Fibroblast of lung (primary cell): ENCODE results near the gene NRG2. TPM values are rescaled to one million over a fixed set of nuclear protein-coding genes. Genes with fewer than 3 reads are reported as not detected.

ENCODE experiments used
- DNase-seq, 2 donors: peaks; one replicate each; pipeline versions ENCODE4 v3.0.0 to v3.0.0-alpha.2; 2010; ENCODE audit warnings: low read depth in 2 of 2
- H2AFZ ChIP-seq: 2 replicates; pipeline ENCODE4 v1.5.1; 2012; ENCODE audit warnings: low read length, control low read depth, inconsistent platforms
- H3K27ac ChIP-seq: 2 replicates; pipeline ENCODE4 v1.5.1; 2011; ENCODE audit warnings: low read length, control low read depth; ENCODE audit not compliant: insufficient read depth
- H3K27me3 ChIP-seq: 2 replicates; pipeline ENCODE4 v1.5.1; 2011; ENCODE audit warnings: mild to moderate bottlenecking, low read length; ENCODE audit not compliant: control insufficient read depth, insufficient read depth
- H3K36me3 ChIP-seq: 2 replicates; pipeline ENCODE4 v1.5.1; 2011; ENCODE audit warnings: low read length; ENCODE audit not compliant: control insufficient read depth, insufficient read depth
- H3K4me1 ChIP-seq: 2 replicates; pipeline ENCODE4 v1.5.1; 2011; ENCODE audit warnings: low read length; ENCODE audit not compliant: control insufficient read depth, insufficient read depth; ENCODE audit errors: extremely low read depth
- H3K4me2 ChIP-seq: 2 replicates; pipeline ENCODE4 v1.5.1; 2011; ENCODE audit warnings: low read length, control low read depth; ENCODE audit not compliant: insufficient read depth; ENCODE audit errors: extremely low read depth
- H3K4me3 ChIP-seq, 4 experiments: fragments of 200-600 bp in 1 of 4; sonication (generic) in 1 of 4; replicated peaks in 1 of 4; 2 replicates each; pipeline ENCODE4 v1.5.1; 2011 to 2016; ENCODE audit warnings: low read length in 4 of 4, low read depth in 3 of 4, mild to moderate bottlenecking in 3 of 4, control low read depth in 2 of 4, inconsistent platforms in 1 of 4, mixed read lengths in 1 of 4; ENCODE audit not compliant: insufficient read depth in 1 of 4; ENCODE audit errors: control extremely low read depth in 1 of 4
- H3K79me2 ChIP-seq: 2 replicates; pipeline ENCODE4 v1.5.1; 2012; ENCODE audit warnings: mild to moderate bottlenecking, low read length, inconsistent platforms; ENCODE audit not compliant: control insufficient read depth, insufficient read depth
- H3K9ac ChIP-seq: 2 replicates; pipeline ENCODE4 v1.5.1; 2011; ENCODE audit warnings: mild to moderate bottlenecking, low read length, control low read depth; ENCODE audit not compliant: insufficient read depth
- H3K9me3 ChIP-seq: 2 replicates; pipeline ENCODE4 v1.5.1; 2012; ENCODE audit warnings: low read depth, low read length; ENCODE audit not compliant: control insufficient read depth, insufficient read depth
- H4K20me1 ChIP-seq: 2 replicates; pipeline ENCODE4 v1.5.1; 2011; ENCODE audit warnings: low read length; ENCODE audit not compliant: control insufficient read depth, insufficient read depth; ENCODE audit errors: extremely low read depth
- CTCF ChIP-seq, 2 donors: IDR thresholded peaks in 1 of 2; conservative IDR thresholded peaks in 1 of 2; 1 replicate in 1 of 2; 2 replicates in 1 of 2; pipeline ENCODE4 v1.5.1; 2011 to 2012; ENCODE audit warnings: low read length in 2 of 2, control low read depth in 1 of 2, inconsistent platforms in 1 of 2, low read depth in 1 of 2, mild to moderate bottlenecking in 1 of 2
- EZH2 ChIP-seq: IDR thresholded peaks from 2 replicates; pipeline ENCODE4 v1.5.1; 2012; ENCODE audit warnings: low read length, control low read depth, mild to moderate bottlenecking; ENCODE audit errors: missing control alignments
- polyA plus RNA-seq, 2 donors: library from polyadenylated mRNA; depleted of rRNA in 1 of 2; stranded (reverse) in 1 of 2; unstranded in 1 of 2; fragments of >200 nt; gene quantifications; 2 replicates each; pipeline ENCODE4 v1.2.1, GENCODE V29; 2011 to 2012; ENCODE audit warnings: missing spikeins in 1 of 2
- total RNA-seq: library from RNA; depleted of rRNA; stranded (reverse); fragments of >200 nt; gene quantifications from 2 replicates; pipeline ENCODE4 v1.2.1, GENCODE V29; 2014

The NRG2 gene
- total and polyA plus RNA-seq, 2 donors (not counting 1 experiment from before 2014, with no cell fraction given): 0.28 to 1.3 TPM

GRCh38 chr5:139955616-139956273, 87.4 kb downstream of the NRG2 start:
- no peaks in the 10 kb centered on the region for H3K27me3 ChIP-seq
- H3K4me2 ChIP-seq: no peak overlapping the region
- H2AFZ ChIP-seq: no peak overlapping the region
- no peaks in the 10 kb centered on the region for H3K79me2 ChIP-seq
- no peaks in the 10 kb centered on the region for H4K20me1 ChIP-seq
- H3K4me3 ChIP-seq: no peak overlapping the region
- no peak for TF ChIP-seq EZH2
- no peak for TF ChIP-seq CTCF (conservative IDR thresholded peaks at IDR 0.05 in 1 of 2, IDR thresholded peaks at IDR 0.05 in 1 of 2; ENCODE audit: low read depth in 1 of 2, low read length in 2 of 2)
- no peaks in the 10 kb centered on the region for H3K4me1 ChIP-seq
- DNase-seq: no peak
- H3K36me3 ChIP-seq: no peaks in the 10 kb centered on the region
- no peak overlapping the region for H3K9ac ChIP-seq
- no peaks in the 10 kb centered on the region for H3K9me3 ChIP-seq
- H3K27ac ChIP-seq: no peak overlapping the region

GRCh38 chr5:139955053-139955605, 88.0 kb downstream of the NRG2 start:
- Histone ChIP-seq H3K9ac (no peak overlapping the region), H2AFZ (no peak overlapping the region), H3K9me3 (no peaks in the 10 kb centered on the region), H3K27me3 (peaks cover under 1% of the 10 kb centered on the region), H4K20me1 (no peaks in the 10 kb centered on the region), H3K4me2 (no peak overlapping the region), H3K79me2 (no peaks in the 10 kb centered on the region), H3K4me3 (no peak overlapping the region), H3K27ac (no peak overlapping the region), H3K4me1 (no peaks in the 10 kb centered on the region), H3K36me3 (no peaks in the 10 kb centered on the region)
- TF ChIP-seq CTCF (conservative IDR thresholded peaks at IDR 0.05 in 1 of 2, IDR thresholded peaks at IDR 0.05 in 1 of 2; ENCODE audit: low read depth in 1 of 2, low read length in 2 of 2) (no peak), EZH2 (no peak)
- DNase-seq: no peak

GRCh38 chr5:139954462-139954861, 88.6 kb downstream of the NRG2 start:
- Histone ChIP-seq H3K4me3 (no peak overlapping the region), H3K27me3 (peaks cover 6% of the 10 kb centered on the region)

More at GRCh38 chr5:139954462-139954861, 88.6 kb downstream of the NRG2 start:
- H2AFZ ChIP-seq: no peak overlapping the region
- H3K4me1 ChIP-seq: no peaks in the 10 kb centered on the region
- no peak overlapping the region for H3K4me2 ChIP-seq
- H3K9ac ChIP-seq: no peak overlapping the region
- no peaks in the 10 kb centered on the region for H3K36me3 ChIP-seq
- no peaks in the 10 kb centered on the region for H3K79me2 ChIP-seq
- no peak for DNase-seq
- H3K27ac ChIP-seq: no peak overlapping the region
- H3K9me3 ChIP-seq: no peaks in the 10 kb centered on the region
- no peaks in the 10 kb centered on the region for H4K20me1 ChIP-seq
- TF ChIP-seq CTCF (conservative IDR thresholded peaks at IDR 0.05 in 1 of 2, IDR thresholded peaks at IDR 0.05 in 1 of 2; ENCODE audit: low read depth in 1 of 2, low read length in 2 of 2): no peak
- no peak for TF ChIP-seq EZH2
